ENCODE data around the gene ACOX3.

DNA sequence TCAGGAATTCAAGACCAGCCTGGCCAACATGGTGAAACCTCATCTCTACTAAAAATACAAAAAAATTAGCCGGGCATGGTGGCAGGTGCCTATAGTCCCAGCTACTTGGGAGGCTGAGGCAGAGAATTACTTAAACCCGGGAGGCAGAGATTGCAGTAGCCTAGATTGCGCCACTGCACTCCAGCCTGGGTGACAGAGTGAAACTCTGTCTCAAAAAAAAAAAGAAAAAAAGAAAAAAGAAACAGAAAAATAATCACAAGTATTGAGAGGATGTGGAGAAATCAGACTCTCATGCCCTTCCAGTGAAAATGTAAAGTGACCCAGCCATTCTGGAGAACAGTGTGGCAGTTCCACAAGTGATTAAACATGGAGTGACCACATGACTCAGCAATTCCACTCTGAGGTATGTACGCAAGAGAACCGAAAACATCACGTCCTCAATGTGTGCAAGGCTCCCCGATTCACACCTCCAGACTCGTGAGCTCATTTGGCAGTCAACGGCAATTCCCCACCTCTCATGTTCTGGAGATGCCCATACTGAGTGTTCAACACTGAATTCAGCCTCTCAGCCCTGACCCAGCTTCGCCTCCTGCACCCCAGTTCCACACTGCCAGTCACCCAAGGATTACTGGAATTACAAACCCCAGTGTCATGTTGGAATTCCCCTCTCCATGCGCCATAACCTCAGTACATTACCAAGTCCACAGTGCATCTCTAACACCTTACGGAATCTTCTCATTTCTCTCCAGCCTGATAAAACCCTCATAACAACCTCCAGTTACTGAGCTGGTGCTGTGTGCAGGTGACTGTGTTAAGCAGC lies 21.1 kb downstream of the ACOX3 start:
- no peak for TF ChIP-seq SREBF2 (IDR thresholded peaks at IDR 0.05)
- no peak for TF ChIP-seq EP300 (IDR thresholded peaks at IDR 0.05)
- TF ChIP-seq, protein P1, sequence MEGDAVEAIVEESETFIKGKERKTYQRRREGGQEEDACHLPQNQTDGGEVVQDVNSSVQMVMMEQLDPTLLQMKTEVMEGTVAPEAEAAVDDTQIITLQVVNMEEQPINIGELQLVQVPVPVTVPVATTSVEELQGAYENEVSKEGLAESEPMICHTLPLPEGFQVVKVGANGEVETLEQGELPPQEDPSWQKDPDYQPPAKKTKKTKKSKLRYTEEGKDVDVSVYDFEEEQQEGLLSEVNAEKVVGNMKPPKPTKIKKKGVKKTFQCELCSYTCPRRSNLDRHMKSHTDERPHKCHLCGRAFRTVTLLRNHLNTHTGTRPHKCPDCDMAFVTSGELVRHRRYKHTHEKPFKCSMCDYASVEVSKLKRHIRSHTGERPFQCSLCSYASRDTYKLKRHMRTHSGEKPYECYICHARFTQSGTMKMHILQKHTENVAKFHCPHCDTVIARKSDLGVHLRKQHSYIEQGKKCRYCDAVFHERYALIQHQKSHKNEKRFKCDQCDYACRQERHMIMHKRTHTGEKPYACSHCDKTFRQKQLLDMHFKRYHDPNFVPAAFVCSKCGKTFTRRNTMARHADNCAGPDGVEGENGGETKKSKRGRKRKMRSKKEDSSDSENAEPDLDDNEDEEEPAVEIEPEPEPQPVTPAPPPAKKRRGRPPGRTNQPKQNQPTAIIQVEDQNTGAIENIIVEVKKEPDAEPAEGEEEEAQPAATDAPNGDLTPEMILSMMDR (IDR thresholded peaks at IDR 0.05): no peak
